Trophoblast cell (in vitro differentiated cells and primary cell): ENCODE measurements around the gene RNFT2.

ENCODE experiments used
- DNase-seq, 2 donors: peaks; one replicate each; pipeline ENCODE4 v3.0.0-alpha.2; 2016
- H2AFZ ChIP-seq: 2 replicates; pipeline ENCODE4 v1.6.1; 2013; ENCODE audit warnings: low read length, moderate library complexity, mild to moderate bottlenecking; ENCODE audit not compliant: insufficient read depth, poor library complexity
- H2AK5ac ChIP-seq: 2 replicates; pipeline ENCODE4 v1.6.1; 2013; ENCODE audit warnings: mild to moderate bottlenecking, low read length
- H2BK120ac ChIP-seq: 2 replicates; pipeline ENCODE4 v1.6.1; 2013; ENCODE audit warnings: low read length, mild to moderate bottlenecking, moderate library complexity; ENCODE audit not compliant: insufficient read depth, poor library complexity
- H2BK12ac ChIP-seq: 2 replicates; pipeline ENCODE4 v1.6.1; 2013; ENCODE audit warnings: mild to moderate bottlenecking, low read length, moderate library complexity
- H2BK5ac ChIP-seq: 2 replicates; pipeline ENCODE4 v1.6.1; 2013; ENCODE audit warnings: low read length, low read depth, moderate library complexity, mild to moderate bottlenecking; ENCODE audit not compliant: poor library complexity
- H3K14ac ChIP-seq: 2 replicates; pipeline ENCODE4 v1.6.1; 2013; ENCODE audit warnings: mild to moderate bottlenecking, low read length
- H3K18ac ChIP-seq: 2 replicates; pipeline ENCODE4 v1.6.1; 2013; ENCODE audit warnings: mild to moderate bottlenecking, low read length
- H3K23ac ChIP-seq: 2 replicates; pipeline ENCODE4 v1.6.1; 2013; ENCODE audit warnings: low read length
- H3K27ac ChIP-seq: 2 replicates; pipeline ENCODE4 v1.5.1; 2013; ENCODE audit warnings: low read depth, mild to moderate bottlenecking, inconsistent platforms, low read length, moderate library complexity
- H3K27me3 ChIP-seq: 2 replicates; pipeline ENCODE4 v1.6.1; 2013; ENCODE audit warnings: inconsistent platforms, mild to moderate bottlenecking, low read length, moderate library complexity; ENCODE audit not compliant: insufficient read depth
- H3K36me3 ChIP-seq, 2 experiments: 1 replicate in 1 of 2; 2 replicates in 1 of 2; pipeline ENCODE4 v1.6.1; 2013; ENCODE audit warnings: low read length in 2 of 2, mild to moderate bottlenecking in 2 of 2, moderate library complexity in 1 of 2; ENCODE audit not compliant: insufficient read depth in 2 of 2, control insufficient read depth in 1 of 2
- H3K4ac ChIP-seq: 2 replicates; pipeline ENCODE4 v1.6.1; 2013; ENCODE audit warnings: low read depth, mild to moderate bottlenecking, low read length, moderate library complexity
- H3K4me1 ChIP-seq, 2 experiments: 1 replicate in 1 of 2; 2 replicates in 1 of 2; pipeline ENCODE4 v1.6.1; 2013; ENCODE audit warnings: low read length in 2 of 2, mild to moderate bottlenecking in 2 of 2, moderate library complexity in 1 of 2; ENCODE audit not compliant: insufficient read depth in 2 of 2, control insufficient read depth in 1 of 2
- H3K4me2 ChIP-seq: 2 replicates; pipeline ENCODE4 v1.6.1; 2013; ENCODE audit warnings: inconsistent platforms, mild to moderate bottlenecking, low read length, moderate library complexity
- H3K4me3 ChIP-seq: 2 replicates; pipeline ENCODE4 v1.5.1; 2013; ENCODE audit warnings: mild to moderate bottlenecking, low read depth, low read length, inconsistent platforms
- H3K79me1 ChIP-seq: one replicate; pipeline ENCODE4 v1.6.1; 2013; ENCODE audit warnings: low read length
- H3K79me2 ChIP-seq: 2 replicates; pipeline ENCODE4 v1.6.1; 2013; ENCODE audit warnings: low read length, mild to moderate bottlenecking; ENCODE audit not compliant: control insufficient read depth, insufficient read depth, poor library complexity
- H3K9ac ChIP-seq: 2 replicates; pipeline ENCODE4 v1.6.1; 2013; ENCODE audit warnings: mild to moderate bottlenecking, low read length
- H3K9me3 ChIP-seq: 2 replicates; pipeline ENCODE4 v1.6.1; 2013; ENCODE audit warnings: low read depth, mild to moderate bottlenecking, control low read depth, inconsistent platforms, low read length; ENCODE audit not compliant: insufficient read depth
- H4K12ac ChIP-seq: 2 replicates; pipeline ENCODE4 v1.6.1; 2013; ENCODE audit warnings: low read depth, mild to moderate bottlenecking, low read length, moderate library complexity
- H4K8ac ChIP-seq: 2 replicates; pipeline ENCODE4 v1.6.1; 2013; ENCODE audit warnings: low read depth, mild to moderate bottlenecking, low read length, moderate library complexity
- H4K91ac ChIP-seq: one replicate; pipeline ENCODE4 v1.6.1; 2013; ENCODE audit warnings: low read depth, mild to moderate bottlenecking, low read length, moderate library complexity
- WGBS: extraction: QIAGEN DNeasy Blood & Tissue Kit; methylation state at CpG from one replicate; pipeline ENCODE4 v1.1.7; 2013; ENCODE audit warnings: missing lambda C conversion rate; ENCODE audit not compliant: insufficient read length, insufficient coverage; ENCODE audit errors: extremely low coverage; 5-methylcytosine and 5-hydroxymethylcytosine counted together

The RNFT2 gene

GRCh38 chr12:116718655-116719454, 19.3 kb upstream of the RNFT2 start:
- H2BK12ac ChIP-seq, result no peak overlapping the region
- H2AK5ac ChIP-seq, result no peak overlapping the region
- no peaks in the 10 kb centered on the region for H3K9me3 ChIP-seq
- no peak overlapping the region for H3K14ac ChIP-seq
- H2BK120ac ChIP-seq, result no peak overlapping the region
- H3K27ac ChIP-seq, result no peak overlapping the region
- no peaks in the 10 kb centered on the region for H3K27me3 ChIP-seq
- no CpG with 5 or more reads among the region's 10 CpGs for WGBS
- no peak for DNase-seq
- no peak overlapping the region for H2BK5ac ChIP-seq
- H3K79me1 ChIP-seq, result no peaks in the 10 kb centered on the region
- no peak overlapping the region for H4K91ac ChIP-seq
- no peaks in the 10 kb centered on the region for H3K4me1 ChIP-seq
- peaks cover 2% of the 10 kb centered on the region for H3K79me2 ChIP-seq
- no peak overlapping the region for H4K12ac ChIP-seq
- no peak overlapping the region for H4K8ac ChIP-seq
- H3K36me3 ChIP-seq, result peaks cover 26 to 41% of the 10 kb centered on the region in 2 experiments
- no peak overlapping the region for H3K9ac ChIP-seq
- no peak overlapping the region for H3K4me2 ChIP-seq
- no peak overlapping the region for H3K4ac ChIP-seq
- H3K18ac ChIP-seq, result no peak overlapping the region
- H3K4me3 ChIP-seq, result no peak overlapping the region
- H3K23ac ChIP-seq, result no peak overlapping the region
- no peak overlapping the region for H2AFZ ChIP-seq

DNA sequence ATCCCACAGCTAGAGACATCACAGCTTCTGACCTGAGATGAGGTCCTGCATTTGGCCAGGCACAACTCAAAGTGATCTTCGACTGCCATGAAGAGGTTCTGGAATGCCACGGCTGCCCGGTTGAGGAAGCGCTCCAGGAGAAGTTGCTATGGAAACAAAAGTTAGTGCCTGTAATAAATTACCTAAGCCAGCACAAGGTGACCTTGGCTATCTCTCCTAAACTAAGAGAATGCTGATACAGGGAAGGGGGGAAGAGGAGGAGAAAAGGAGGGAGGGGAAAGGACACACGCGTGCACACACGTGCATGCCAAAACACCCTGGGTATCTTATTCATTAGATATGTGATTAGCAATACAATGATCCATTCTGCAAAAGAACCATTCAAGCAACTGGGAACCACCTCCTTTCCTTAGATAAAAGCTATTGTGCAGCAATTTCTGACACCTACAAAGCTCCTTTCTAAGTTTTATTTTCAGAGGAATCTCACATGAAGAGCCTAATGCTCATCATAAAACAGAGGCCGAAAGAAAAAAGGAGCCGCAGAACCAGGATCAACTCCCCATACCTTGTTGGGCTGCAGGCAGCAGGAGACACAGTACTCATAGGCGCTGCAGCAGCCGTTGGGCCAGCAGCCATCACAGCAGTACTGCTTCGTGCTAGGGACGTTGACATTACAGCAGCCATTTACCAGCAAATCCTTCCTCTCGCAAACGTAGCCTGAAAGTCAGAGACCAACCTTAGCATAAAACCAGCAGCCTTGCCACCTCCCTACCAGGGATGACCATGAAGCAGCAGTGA, 18.2 kb upstream of the RNFT2 start:
- Histone ChIP-seq H4K8ac (no peak overlapping the region), H3K27ac (no peak overlapping the region), H3K4me2 (no peak overlapping the region), H3K4me1 (no peaks in the 10 kb centered on the region), H3K9me3 (no peaks in the 10 kb centered on the region), H2AK5ac (no peak overlapping the region), H4K91ac (no peak overlapping the region), H3K14ac (no peak overlapping the region), H3K4me3 (no peak overlapping the region), H3K79me1 (no peaks in the 10 kb centered on the region), H3K36me3 (peaks cover 23 to 41% of the 10 kb centered on the region in 2 experiments), H3K27me3 (no peaks in the 10 kb centered on the region), H4K12ac (no peak overlapping the region), H3K18ac (no peak overlapping the region), H3K23ac (no peak overlapping the region), H3K4ac (no peak overlapping the region), H2BK5ac (no peak overlapping the region), H2BK120ac (no peak overlapping the region), H3K9ac (no peak overlapping the region), H2BK12ac (no peak overlapping the region), H2AFZ (no peak overlapping the region), H3K79me2 (peaks cover 2% of the 10 kb centered on the region)
- no peak for DNase-seq
- WGBS, result no CpG with 5 or more reads among the region's 15 CpGs

DNA sequence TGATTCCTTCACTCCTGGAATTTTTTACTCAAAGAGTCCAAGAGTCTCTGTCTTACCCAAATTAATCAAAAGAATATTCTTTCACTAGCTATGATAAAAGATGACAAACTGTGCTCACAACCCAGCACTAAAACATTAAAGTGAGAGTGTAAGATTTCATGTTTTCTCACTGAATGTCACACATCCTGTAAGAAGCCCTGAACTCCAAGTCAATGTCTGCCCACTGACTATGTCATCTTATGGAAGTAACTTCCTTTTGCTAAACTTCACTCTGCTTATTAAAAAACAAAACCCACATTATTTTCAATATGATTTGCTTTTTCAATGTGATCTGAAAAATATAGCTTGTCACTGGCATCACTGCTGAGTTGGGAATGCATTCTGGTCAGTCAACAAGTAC, 15.9 kb upstream of the RNFT2 start:
- no peak overlapping the region for H3K9ac ChIP-seq
- H3K23ac ChIP-seq, result no peak overlapping the region
- H4K12ac ChIP-seq, result no peak overlapping the region
- H4K91ac ChIP-seq, result no peak overlapping the region
- no peaks in the 10 kb centered on the region for H3K79me1 ChIP-seq
- H3K4ac ChIP-seq, result no peak overlapping the region
- H3K27ac ChIP-seq, result no peak overlapping the region
- H3K9me3 ChIP-seq, result no peaks in the 10 kb centered on the region
- no peak overlapping the region for H2BK120ac ChIP-seq
- H3K4me3 ChIP-seq, result no peak overlapping the region
- DNase-seq, result no peak
- no peak overlapping the region for H3K14ac ChIP-seq
- H2BK5ac ChIP-seq, result no peak overlapping the region
- H2AFZ ChIP-seq, result no peak overlapping the region
- peaks cover 17 to 25% of the 10 kb centered on the region in 2 experiments for H3K36me3 ChIP-seq
- no peaks in the 10 kb centered on the region for H3K27me3 ChIP-seq
- no peak overlapping the region for H3K4me2 ChIP-seq
- H3K18ac ChIP-seq, result no peak overlapping the region
- no peak overlapping the region for H2BK12ac ChIP-seq
- H4K8ac ChIP-seq, result no peak overlapping the region
- peaks cover 2% of the 10 kb centered on the region for H3K79me2 ChIP-seq
- no peaks in the 10 kb centered on the region for H3K4me1 ChIP-seq
- H2AK5ac ChIP-seq, result no peak overlapping the region

DNA sequence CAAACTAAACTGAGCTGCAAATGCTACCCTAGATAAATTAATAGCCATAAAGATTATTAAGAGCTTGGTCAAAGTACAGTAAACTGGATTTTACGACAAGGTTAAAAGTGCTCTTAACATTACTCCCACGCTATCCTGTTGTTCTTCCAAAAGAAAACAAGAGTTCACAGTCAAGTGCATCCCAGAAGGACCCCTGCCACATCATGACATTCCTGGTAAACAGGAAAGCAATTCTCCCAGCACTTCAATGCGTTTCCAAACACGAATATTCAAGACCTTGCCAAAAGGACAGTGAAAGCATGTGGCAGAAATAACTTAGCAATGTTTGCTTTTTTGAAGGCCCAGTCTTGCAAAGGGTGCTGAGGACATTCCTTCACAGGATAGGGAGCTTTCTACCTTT, 11.4 kb upstream of the RNFT2 start:
- H3K9me3 ChIP-seq, result no peaks in the 10 kb centered on the region
- no peak overlapping the region for H2BK12ac ChIP-seq
- no peaks in the 10 kb centered on the region for H3K79me2 ChIP-seq
- no peak overlapping the region for H3K4me2 ChIP-seq
- no CpG with 5 or more reads among the region's 4 CpGs for whole genome bisulfite sequencing
- H4K91ac ChIP-seq, result no peak overlapping the region
- H3K4me3 ChIP-seq, result no peak overlapping the region
- H4K12ac ChIP-seq, result no peak overlapping the region
- H2AFZ ChIP-seq, result no peak overlapping the region
- H4K8ac ChIP-seq, result no peak overlapping the region
- H3K4me1 ChIP-seq, result no peaks in the 10 kb centered on the region
- H3K4ac ChIP-seq, result no peak overlapping the region
- H3K79me1 ChIP-seq, result no peaks in the 10 kb centered on the region
- no peak overlapping the region for H2BK5ac ChIP-seq
- H3K18ac ChIP-seq, result no peak overlapping the region
- H3K36me3 ChIP-seq, result peaks cover 7 to 10% of the 10 kb centered on the region in 2 experiments
- no peak overlapping the region for H3K27ac ChIP-seq
- DNase-seq, result no peak
- H2AK5ac ChIP-seq, result no peak overlapping the region
- H3K23ac ChIP-seq, result no peak overlapping the region
- H3K27me3 ChIP-seq, result no peaks in the 10 kb centered on the region
- H3K14ac ChIP-seq, result no peak overlapping the region
- H3K9ac ChIP-seq, result no peak overlapping the region
- H2BK120ac ChIP-seq, result no peak overlapping the region
